Glutamatergic neuron (in vitro differentiated cells): ENCODE measurements around the gene CHD9. TPM values are rescaled to one million over a fixed set of nuclear protein-coding genes. Genes with fewer than 3 reads are reported as not detected.
"Not testable (repeated sequence)": the region's sequence is repeated elsewhere in the genome, so short reads cannot be mapped to it uniquely, and the experiment has no call there.

Experiments used
- DNase-seq: peaks from one replicate; pipeline ENCODE4 v3.0.0; 2022
- H3K27ac Mint-ChIP-seq: one replicate; pipeline ENCODE4 v1.8.0; 2020; ENCODE audit warnings: mild to moderate bottlenecking, mixed read lengths, inconsistent platforms; ENCODE audit not compliant: unreplicated experiment
- H3K27me3 Mint-ChIP-seq: one replicate; pipeline ENCODE4 v1.8.0; 2020; ENCODE audit warnings: mild to moderate bottlenecking, moderate library complexity, mixed read lengths, inconsistent platforms; ENCODE audit not compliant: unreplicated experiment
- H3K36me3 Mint-ChIP-seq: one replicate; pipeline ENCODE4 v1.8.0; 2020; ENCODE audit warnings: mild to moderate bottlenecking, mixed read lengths, inconsistent platforms; ENCODE audit not compliant: unreplicated experiment
- H3K4me1 Mint-ChIP-seq: one replicate; pipeline ENCODE4 v1.8.0; 2020; ENCODE audit warnings: mild to moderate bottlenecking, low read depth, mixed read lengths, inconsistent platforms; ENCODE audit not compliant: unreplicated experiment
- H3K4me3 Mint-ChIP-seq: one replicate; pipeline ENCODE4 v1.8.0; 2020; ENCODE audit warnings: mild to moderate bottlenecking, mixed read lengths, inconsistent platforms; ENCODE audit not compliant: unreplicated experiment
- H3K9me3 Mint-ChIP-seq: one replicate; pipeline ENCODE4 v1.8.0; 2020; ENCODE audit warnings: mild to moderate bottlenecking, moderate library complexity, mixed read lengths, inconsistent platforms; ENCODE audit not compliant: unreplicated experiment
- total RNA-seq: library from RNA; stranded (reverse); fragmentation: NEBNext Ultra II Directional; extraction: Animal tissue kit (Norgen Biotek cat#: 25700); gene quantifications from one replicate; pipeline ENCODE4 v1.2.1, GENCODE V29; 2021; ENCODE audit not compliant: unreplicated experiment
- TF ChIP-seq, protein P1 (sequence below): fragments of 200-600 bp; sonication (generic); IDR thresholded peaks from one replicate; pipeline ENCODE4 v1.5.0; 2021; ENCODE audit not compliant: partially characterized antibody, unreplicated experiment

Gene CHD9
- total RNA-seq, 1 donor from 2014 or later, result 120 TPM

GRCh38 chr16:53175118-53175517 lies 120.3 kb downstream of the CHD9 start:
- Mint-ChIP-seq H3K36me3 (no peaks in the 10 kb centered on the region), H3K4me3 (no peak overlapping the region), H3K27me3 (peaks cover 2% of the 10 kb centered on the region), H3K9me3 (no peaks in the 10 kb centered on the region), H3K27ac (no peak overlapping the region), H3K4me1 (no peaks in the 10 kb centered on the region)
- TF ChIP-seq, protein P1, sequence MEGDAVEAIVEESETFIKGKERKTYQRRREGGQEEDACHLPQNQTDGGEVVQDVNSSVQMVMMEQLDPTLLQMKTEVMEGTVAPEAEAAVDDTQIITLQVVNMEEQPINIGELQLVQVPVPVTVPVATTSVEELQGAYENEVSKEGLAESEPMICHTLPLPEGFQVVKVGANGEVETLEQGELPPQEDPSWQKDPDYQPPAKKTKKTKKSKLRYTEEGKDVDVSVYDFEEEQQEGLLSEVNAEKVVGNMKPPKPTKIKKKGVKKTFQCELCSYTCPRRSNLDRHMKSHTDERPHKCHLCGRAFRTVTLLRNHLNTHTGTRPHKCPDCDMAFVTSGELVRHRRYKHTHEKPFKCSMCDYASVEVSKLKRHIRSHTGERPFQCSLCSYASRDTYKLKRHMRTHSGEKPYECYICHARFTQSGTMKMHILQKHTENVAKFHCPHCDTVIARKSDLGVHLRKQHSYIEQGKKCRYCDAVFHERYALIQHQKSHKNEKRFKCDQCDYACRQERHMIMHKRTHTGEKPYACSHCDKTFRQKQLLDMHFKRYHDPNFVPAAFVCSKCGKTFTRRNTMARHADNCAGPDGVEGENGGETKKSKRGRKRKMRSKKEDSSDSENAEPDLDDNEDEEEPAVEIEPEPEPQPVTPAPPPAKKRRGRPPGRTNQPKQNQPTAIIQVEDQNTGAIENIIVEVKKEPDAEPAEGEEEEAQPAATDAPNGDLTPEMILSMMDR, result no peak
- no peak for DNase-seq

- Mint-ChIP-seq H3K4me3 (no peak overlapping the region), H3K27me3 (peaks cover 2% of the 10 kb centered on the region), H3K27ac (no peak overlapping the region), H3K4me1 (no peaks in the 10 kb centered on the region), H3K36me3 (no peaks in the 10 kb centered on the region), H3K9me3 (no peaks in the 10 kb centered on the region)
- TF ChIP-seq, protein P1, result no peak
- no peak for DNase-seq
These were observed 121.6 kb downstream of the CHD9 start for GRCh38 chr16:53176434-53176833.

GRCh38 chr16:53183442-53183841 lies 128.7 kb downstream of the CHD9 start:
- no peak overlapping the region for H3K27ac Mint-ChIP-seq
- H3K36me3 Mint-ChIP-seq, result peaks cover 25% of the 10 kb centered on the region
- no peaks in the 10 kb centered on the region for H3K4me1 Mint-ChIP-seq
- TF ChIP-seq, protein P1, result no peak
- DNase-seq, result no peak
- H3K9me3 Mint-ChIP-seq, result peaks cover 10% of the 10 kb centered on the region
- no peak overlapping the region for H3K4me3 Mint-ChIP-seq
- no peaks in the 10 kb centered on the region for H3K27me3 Mint-ChIP-seq

GRCh38 chr16:53185741-53186140 lies 130.9 kb downstream of the CHD9 start:
- H3K27ac Mint-ChIP-seq, result not testable (repeated sequence)

DNA sequence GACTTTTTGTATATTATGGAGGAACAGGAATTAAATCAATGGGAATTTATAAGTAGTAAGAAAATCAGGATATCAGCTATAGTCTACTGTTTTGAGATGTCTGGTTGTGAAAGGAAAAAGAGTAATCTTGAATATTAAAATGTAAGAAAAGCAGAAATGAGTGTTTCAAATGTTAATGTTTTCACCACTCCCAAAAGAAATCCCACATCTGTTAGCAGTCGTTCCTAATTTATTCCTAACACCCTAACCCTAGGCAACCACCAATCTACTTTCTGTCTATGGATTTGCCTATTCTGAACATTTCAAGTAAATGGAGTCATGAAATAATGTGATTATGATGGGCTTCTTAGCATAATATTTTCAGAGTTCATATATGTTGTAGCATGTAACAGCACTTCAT lies 133.0 kb downstream of the CHD9 start:
- no peak for DNase-seq
- no peaks in the 10 kb centered on the region for H3K27me3 Mint-ChIP-seq
- TF ChIP-seq, protein P1, result no peak
- H3K4me1 Mint-ChIP-seq, result no peaks in the 10 kb centered on the region
- no peak overlapping the region for H3K27ac Mint-ChIP-seq
- H3K36me3 Mint-ChIP-seq, result peaks cover 25% of the 10 kb centered on the region
- H3K4me3 Mint-ChIP-seq, result no peak overlapping the region
- H3K9me3 Mint-ChIP-seq, result peaks cover 10% of the 10 kb centered on the region

More at GRCh38 chr16:53185741-53186140, 130.9 kb downstream of the CHD9 start:
- H3K9me3 Mint-ChIP-seq, result peaks cover 10% of the 10 kb centered on the region
- H3K4me3 Mint-ChIP-seq, DNase-seq, H3K27me3 Mint-ChIP-seq, H3K4me1 Mint-ChIP-seq: not testable (repeated sequence)
- H3K36me3 Mint-ChIP-seq, result peaks cover 25% of the 10 kb centered on the region

- Mint-ChIP-seq H3K27me3 (no peaks in the 10 kb centered on the region), H3K36me3 (peaks cover 7% of the 10 kb centered on the region), H3K4me3 (no peak overlapping the region), H3K4me1 (no peaks in the 10 kb centered on the region), H3K9me3 (peaks cover 2% of the 10 kb centered on the region), H3K27ac (no peak overlapping the region)
- DNase-seq, result no peak
- TF ChIP-seq, protein P1, result no peak
These were observed 136.6 kb downstream of the CHD9 start for GRCh38 chr16:53191413-53191812.
